ENCODE measurements around the gene GPR87. TPM values are rescaled to one million over a fixed set of nuclear protein-coding genes. Genes with fewer than 3 reads are reported as not detected.

Gene GPR87
- polyA plus RNA-seq, 1 donor (not counting 4 experiments of a cell fraction or from before 2014, with no cell fraction given): 109 TPM

DNA sequence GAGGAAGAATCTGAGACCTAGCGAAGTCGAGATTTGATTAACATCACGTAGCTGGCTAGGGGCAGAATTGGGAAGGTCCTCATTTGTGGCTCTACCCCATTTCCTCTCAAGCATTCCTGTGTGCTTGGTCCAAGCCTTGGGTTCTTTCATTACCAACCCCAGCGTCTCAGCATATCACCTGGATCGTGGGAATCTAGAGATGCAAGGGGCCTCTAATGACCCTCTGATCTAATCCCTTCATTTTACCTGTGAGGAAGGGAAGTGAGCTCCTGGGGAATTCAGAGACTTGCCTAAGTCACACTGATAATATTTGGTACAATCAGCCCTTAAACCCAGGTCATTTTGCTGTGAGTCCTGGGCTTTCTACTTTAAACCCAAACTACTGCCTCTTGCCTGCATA lies 2.0 kb downstream of the GPR87 start:
- Histone ChIP-seq H3K9ac (ENCODE audit: control insufficient read depth, extremely low read depth, insufficient read depth, low read length) (peak overlapping the region; percentile 94), H3K27ac (ENCODE audit: control insufficient read depth, insufficient read depth, low read length) (peak overlapping the region; percentile 98)
- FAIRE-seq: no peak

DNA sequence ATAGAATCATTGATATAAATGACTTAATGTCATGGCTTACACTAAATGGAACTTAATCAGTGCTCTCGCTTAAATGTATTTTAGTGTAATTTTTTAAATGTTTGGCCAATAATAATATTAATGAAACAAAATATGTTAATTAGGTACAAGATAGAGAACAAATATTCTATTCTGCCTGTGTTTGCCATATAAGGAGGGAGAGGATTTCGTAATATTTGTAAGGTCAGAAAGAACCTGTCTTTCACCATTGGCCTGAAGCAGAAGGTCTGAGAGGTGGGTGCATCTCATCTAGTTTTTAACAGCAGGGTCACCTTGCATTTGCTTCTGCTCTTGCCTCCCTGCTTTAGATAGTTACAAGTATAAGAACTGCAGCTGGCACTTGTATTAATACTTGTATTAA lies 2.5 kb downstream of the GPR87 start:
- Histone ChIP-seq H3K79me2 (ENCODE audit: control insufficient read depth, insufficient read depth, low read length) (peaks cover 73% of the 10 kb centered on the region), H3K9me3 (ENCODE audit: control insufficient read depth, low read depth, low read length) (no peaks in the 10 kb centered on the region), H3K4me3 (ENCODE audit: control insufficient read depth in 2 of 3, extremely low read depth in 1 of 3, insufficient read depth in 2 of 3, low read depth in 1 of 3, low read length in 3 of 3) (peak overlapping the region; percentile 75 to 93 (median 92)), H4K20me1 (ENCODE audit: control insufficient read depth, extremely low read depth, insufficient read depth, low read length) (peaks cover 3% of the 10 kb centered on the region), H3K4me1 (ENCODE audit: control insufficient read depth, extremely low read depth, insufficient read depth, low read length) (peaks cover 55% of the 10 kb centered on the region), H3K27me3 (ENCODE audit: control insufficient read depth, extremely low read depth, insufficient read depth, low read length) (no peaks in the 10 kb centered on the region), H3K36me3 (ENCODE audit: control insufficient read depth in 2 of 2, extremely low read depth in 1 of 2, insufficient read depth in 2 of 2, low read length in 2 of 2) (peaks cover 4 to 22% of the 10 kb centered on the region in 2 experiments), H2AFZ (ENCODE audit: control insufficient read depth, low read length) (no peak overlapping the region), H3K9me1 (ENCODE audit: control insufficient read depth, extremely low read depth, insufficient read depth, low read length) (no peaks in the 10 kb centered on the region), H3K4me2 (ENCODE audit: control insufficient read depth, extremely low read depth, insufficient read depth, low read depth, low read length) (peak overlapping the region; percentile 95), H3K27ac (ENCODE audit: control insufficient read depth, insufficient read depth, low read length) (peak overlapping the region; percentile 98), H3K9ac (ENCODE audit: control insufficient read depth, extremely low read depth, insufficient read depth, low read length) (peak overlapping the region; percentile 94)
- DNase-seq (ENCODE audit: low read depth, low spot score) (no peak), FAIRE-seq (no peak)
- dilution Hi-C loops (cut with MboI; ENCODE audit: extremely low pct_ligation_motif_present, low sequenced_read_pairs): no loop called here
- TF ChIP-seq EZH2 (IDR thresholded peaks at IDR 0.05; ENCODE audit: low read length) (no peak), CTCF (optimal IDR thresholded peaks at IDR 0.05 in 1 of 3, IDR thresholded peaks at IDR 0.05 in 1 of 3, conservative IDR thresholded peaks at IDR 0.05 in 1 of 3; ENCODE audit: extremely low read depth in 1 of 3, insufficient read depth in 2 of 3, low read length in 3 of 3) (no peak)

More for the DNA sequence above, 2.0 kb downstream of the GPR87 start:
- Histone ChIP-seq H3K27me3 (ENCODE audit: control insufficient read depth, extremely low read depth, insufficient read depth, low read length) (no peaks in the 10 kb centered on the region), H3K4me3 (ENCODE audit: control insufficient read depth in 2 of 3, extremely low read depth in 1 of 3, insufficient read depth in 2 of 3, low read depth in 1 of 3, low read length in 3 of 3) (peak overlapping the region; percentile 75 to 93 (median 92)), H3K36me3 (ENCODE audit: control insufficient read depth in 2 of 2, extremely low read depth in 1 of 2, insufficient read depth in 2 of 2, low read length in 2 of 2) (peaks cover 4 to 19% of the 10 kb centered on the region in 2 experiments), H4K20me1 (ENCODE audit: control insufficient read depth, extremely low read depth, insufficient read depth, low read length) (peaks cover 3% of the 10 kb centered on the region), H3K9me3 (ENCODE audit: control insufficient read depth, low read depth, low read length) (no peaks in the 10 kb centered on the region), H3K4me1 (ENCODE audit: control insufficient read depth, extremely low read depth, insufficient read depth, low read length) (peaks cover 52% of the 10 kb centered on the region), H3K4me2 (ENCODE audit: control insufficient read depth, extremely low read depth, insufficient read depth, low read depth, low read length) (peak overlapping the region; percentile 95), H3K79me2 (ENCODE audit: control insufficient read depth, insufficient read depth, low read length) (peaks cover 68% of the 10 kb centered on the region), H3K9me1 (ENCODE audit: control insufficient read depth, extremely low read depth, insufficient read depth, low read length) (no peaks in the 10 kb centered on the region), H2AFZ (ENCODE audit: control insufficient read depth, low read length) (no peak overlapping the region)
- TF ChIP-seq CTCF (optimal IDR thresholded peaks at IDR 0.05 in 1 of 3, IDR thresholded peaks at IDR 0.05 in 1 of 3, conservative IDR thresholded peaks at IDR 0.05 in 1 of 3; ENCODE audit: extremely low read depth in 1 of 3, insufficient read depth in 2 of 3, low read length in 3 of 3) (no peak), EZH2 (IDR thresholded peaks at IDR 0.05; ENCODE audit: low read length) (no peak)
- DNase-seq (ENCODE audit: low read depth, low spot score): no peak
- dilution Hi-C loops (cut with MboI; ENCODE audit: extremely low pct_ligation_motif_present, low sequenced_read_pairs): no loop called here

Measured in keratinocyte (primary cell).